ENCODE data around the gene MC1R. TPM values are rescaled to one million over a fixed set of nuclear protein-coding genes. Genes with fewer than 3 reads are reported as not detected.

Gene MC1R
- total RNA-seq, 4 donors from 2014 or later, result 2.0 to 5.0 (median 2.9) TPM

GRCh38 chr16:89897204-89897603 is 21.5 kb upstream of the MC1R start:
- intact Hi-C loops (cut with DNase I), result no loop called here
- 96% methylated on average over 10 of the region's 11 CpGs for WGBS

GRCh38 chr16:89898201-89898967 is 20.3 kb upstream of the MC1R start:
- no peaks in the 10 kb centered on the region for H3K9me3 ChIP-seq
- intact Hi-C loops (cut with DNase I), result no loop called here
- H3K4me3 ChIP-seq, result no peak overlapping the region
- H3K27ac ChIP-seq (replicated peaks in 1 of 4), result no peak overlapping the region
- no peaks in the 10 kb centered on the region for H3K27me3 ChIP-seq
- no peaks in the 10 kb centered on the region for H3K4me1 ChIP-seq
- WGBS, result 92% methylated on average over 34 of the region's 36 CpGs
- peaks cover 73 to 89% (median 87%) of the 10 kb centered on the region in 4 donors for H3K36me3 ChIP-seq
- TF ChIP-seq POLR2AphosphoS5 (IDR thresholded peaks at IDR 0.05) (no peak), EP300 (IDR thresholded peaks at IDR 0.05) (no peak), POLR2A (IDR thresholded peaks at IDR 0.05; ENCODE audit: low read depth) (no peak), CTCF (IDR thresholded peaks at IDR 0.05) (no peak)
- DNase-seq (ENCODE audit: extremely low spot score), result no peak

More at GRCh38 chr16:89897204-89897603, 21.5 kb upstream of the MC1R start:
- TF ChIP-seq POLR2A (IDR thresholded peaks at IDR 0.05; ENCODE audit: low read depth) (no peak), EP300 (IDR thresholded peaks at IDR 0.05) (no peak), CTCF (IDR thresholded peaks at IDR 0.05) (no peak), POLR2AphosphoS5 (IDR thresholded peaks at IDR 0.05) (no peak)
- H3K4me1 ChIP-seq, result no peaks in the 10 kb centered on the region
- no peaks in the 10 kb centered on the region for H3K27me3 ChIP-seq
- no peak overlapping the region for H3K4me3 ChIP-seq
- no peaks in the 10 kb centered on the region for H3K9me3 ChIP-seq
- H3K27ac ChIP-seq (replicated peaks in 1 of 4), result no peak overlapping the region
- DNase-seq (ENCODE audit: extremely low spot score), result no peak
- H3K36me3 ChIP-seq, result peaks cover 77 to 91% (median 90%) of the 10 kb centered on the region in 4 donors

GRCh38 chr16:89899879-89900481 is 18.7 kb upstream of the MC1R start:
- TF ChIP-seq CTCF (IDR thresholded peaks at IDR 0.05) (no peak), EP300 (IDR thresholded peaks at IDR 0.05) (no peak), POLR2AphosphoS5 (IDR thresholded peaks at IDR 0.05) (no peak), POLR2A (IDR thresholded peaks at IDR 0.05; ENCODE audit: low read depth) (no peak)
- H3K27me3 ChIP-seq, result no peaks in the 10 kb centered on the region
- H3K4me1 ChIP-seq, result no peaks in the 10 kb centered on the region
- no peak overlapping the region for H3K27ac ChIP-seq (replicated peaks in 1 of 4)
- intact Hi-C loops (cut with DNase I), result no loop called here
- no peaks in the 10 kb centered on the region for H3K9me3 ChIP-seq
- DNase-seq (ENCODE audit: extremely low spot score), result no peak
- WGBS, result 90% methylated on average over 20 of the region's 20 CpGs
- H3K4me3 ChIP-seq, result no peak overlapping the region
- H3K36me3 ChIP-seq, result peaks cover 79 to 89% (median 87%) of the 10 kb centered on the region in 4 donors

GRCh38 chr16:89900885-89901284 is 17.8 kb upstream of the MC1R start:
- DNase-seq (ENCODE audit: extremely low spot score), result no peak
- TF ChIP-seq POLR2A (IDR thresholded peaks at IDR 0.05; ENCODE audit: low read depth) (no peak), EP300 (IDR thresholded peaks at IDR 0.05) (no peak), CTCF (IDR thresholded peaks at IDR 0.05) (no peak), POLR2AphosphoS5 (IDR thresholded peaks at IDR 0.05) (no peak)
- no peak overlapping the region for H3K4me3 ChIP-seq
- H3K4me1 ChIP-seq, result no peaks in the 10 kb centered on the region
- peaks cover 76 to 89% (median 87%) of the 10 kb centered on the region in 4 donors for H3K36me3 ChIP-seq
- intact Hi-C loops (cut with DNase I), result no loop called here
- H3K27me3 ChIP-seq, result no peaks in the 10 kb centered on the region
- no peaks in the 10 kb centered on the region for H3K9me3 ChIP-seq
- WGBS, result 94% methylated on average over 6 of the region's 17 CpGs
- no peak overlapping the region for H3K27ac ChIP-seq (replicated peaks in 1 of 4)
